A172 (cell line): ENCODE measurements around the gene RAD51B. TPM values are rescaled to one million over a fixed set of nuclear protein-coding genes. Genes with fewer than 3 reads are reported as not detected.

Experiments
- DNase-seq: peaks from one replicate; pipeline ENCODE4 v3.0.0-alpha.2; 2015; ENCODE audit warnings: low spot score
- total RNA-seq: library from RNA; depleted of rRNA; stranded (reverse); fragments of >200 nt; shearing (Covaris generic); gene quantifications from 2 replicates; pipeline ENCODE4 v1.2.3, GENCODE V29; 2014; rRNA removed

RAD51B gene
- total RNA-seq, 1 experiment from 2014 or later = 17.6 TPM

DNA sequence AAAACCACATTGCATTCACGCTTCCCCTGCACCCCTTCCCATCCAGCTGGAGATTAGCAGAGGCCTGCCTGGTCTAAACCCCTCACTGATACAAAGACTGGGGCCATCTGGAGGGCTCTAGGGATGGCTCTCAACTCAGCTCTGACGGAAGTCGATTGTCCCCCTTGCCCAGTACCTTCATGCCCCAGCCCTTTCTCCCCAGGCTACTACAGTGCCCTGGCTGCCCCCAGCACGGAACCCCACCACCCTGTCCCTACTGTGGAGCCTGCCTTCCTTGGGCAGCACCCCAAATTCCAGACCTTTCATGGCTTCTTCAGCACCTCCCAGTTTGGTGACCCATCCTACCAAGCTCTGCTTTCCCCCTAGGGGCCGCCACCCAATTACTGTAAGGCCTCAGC, 947.7 kb downstream of the RAD51B start:
- DNase-seq = no peak

DNA sequence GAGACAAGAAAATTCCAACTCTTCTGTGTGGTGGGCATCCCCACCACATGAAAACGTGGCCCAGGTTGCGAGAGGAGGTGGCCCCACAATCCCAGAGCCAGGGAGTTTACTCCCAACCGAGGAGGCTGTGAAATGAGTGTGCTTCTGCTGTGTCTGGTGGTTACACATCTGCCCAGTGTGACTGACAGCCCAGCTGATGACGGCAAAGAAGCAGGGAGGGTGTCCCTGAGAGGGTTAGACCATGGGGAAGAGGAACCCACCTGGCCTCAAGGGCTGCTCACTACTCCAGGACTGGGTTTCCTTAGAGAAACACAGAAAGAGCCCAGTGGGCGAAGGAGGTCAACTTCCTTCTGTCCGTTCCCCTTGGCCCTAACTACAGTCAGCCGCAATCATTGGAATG, 948.7 kb downstream of the RAD51B start:
- no peak for DNase-seq

DNA sequence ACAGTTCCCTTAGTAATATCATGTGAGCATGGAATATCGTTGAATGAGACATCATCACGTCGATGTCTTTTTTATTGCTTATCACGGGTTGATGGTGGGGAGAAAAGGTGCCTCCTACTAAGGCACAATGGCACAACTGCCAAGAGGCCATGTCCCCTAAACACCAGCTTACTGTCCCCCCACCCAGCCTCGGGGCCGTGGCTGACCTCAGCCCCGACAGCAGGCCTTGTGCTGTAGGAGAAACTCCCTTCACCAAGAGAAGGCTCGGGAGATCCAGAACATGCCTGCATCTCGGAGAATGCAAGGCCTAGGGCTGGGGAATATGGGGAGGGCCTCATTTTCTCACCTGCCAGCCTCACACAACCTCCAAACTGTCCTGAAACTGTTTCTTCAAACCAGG, 950.5 kb downstream of the RAD51B start:
- DNase-seq = no peak

DNA sequence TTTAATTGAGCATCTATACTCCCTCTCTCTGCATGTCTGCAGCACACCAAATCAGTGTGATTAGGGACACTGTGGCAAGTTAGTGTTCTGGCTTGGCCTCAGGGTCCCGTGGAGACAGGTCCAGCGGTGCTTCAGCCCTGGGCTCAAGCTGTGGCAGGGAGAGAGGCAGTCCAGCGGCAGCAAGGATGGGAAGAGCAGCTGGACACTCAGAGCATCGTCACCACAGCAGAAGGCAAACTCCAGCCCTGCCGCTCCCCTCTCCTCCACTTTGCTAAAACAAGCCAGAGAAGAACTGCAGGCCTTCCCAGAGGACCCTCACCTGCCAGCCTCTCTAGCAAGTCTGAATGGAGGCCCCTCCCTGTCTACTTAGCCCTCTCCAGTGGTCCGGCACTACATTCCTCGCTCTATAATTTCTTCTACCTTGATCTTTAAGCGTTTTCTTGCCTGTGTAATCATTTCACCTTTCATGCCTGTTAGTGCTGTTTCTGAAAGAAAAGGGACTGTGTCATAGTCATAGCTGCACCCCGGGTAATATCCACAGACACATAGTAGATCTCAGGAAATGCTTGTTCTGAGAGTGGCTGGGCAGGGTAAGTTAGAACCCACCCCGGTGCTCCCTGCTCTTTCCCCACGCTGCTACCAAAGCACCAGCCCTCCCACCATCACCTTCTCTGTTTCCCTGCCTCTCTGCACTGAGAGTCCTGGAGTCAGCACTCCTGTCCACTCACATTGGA, 951.1 kb downstream of the RAD51B start:
- no peak for DNase-seq

DNA sequence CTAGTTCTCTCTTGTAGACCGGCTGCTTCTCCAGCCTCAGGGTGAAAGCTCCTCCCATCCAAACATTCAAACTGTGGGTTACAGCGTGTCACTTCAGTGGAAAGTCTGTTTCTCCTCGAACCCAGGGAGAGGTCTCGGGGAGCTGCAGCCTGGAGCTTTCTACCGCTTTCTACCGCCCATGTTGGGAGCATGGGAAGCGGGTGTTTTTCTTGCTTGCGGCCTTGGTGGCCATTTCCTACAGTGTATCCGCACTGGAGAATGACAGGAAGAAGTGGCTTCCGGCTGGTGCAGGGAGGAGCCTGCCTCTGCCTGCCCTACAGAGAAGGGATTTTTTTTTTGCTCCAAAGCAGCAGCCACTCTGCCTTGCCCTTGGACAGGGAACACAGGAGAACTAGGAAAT, 952.1 kb downstream of the RAD51B start:
- no peak for DNase-seq

DNA sequence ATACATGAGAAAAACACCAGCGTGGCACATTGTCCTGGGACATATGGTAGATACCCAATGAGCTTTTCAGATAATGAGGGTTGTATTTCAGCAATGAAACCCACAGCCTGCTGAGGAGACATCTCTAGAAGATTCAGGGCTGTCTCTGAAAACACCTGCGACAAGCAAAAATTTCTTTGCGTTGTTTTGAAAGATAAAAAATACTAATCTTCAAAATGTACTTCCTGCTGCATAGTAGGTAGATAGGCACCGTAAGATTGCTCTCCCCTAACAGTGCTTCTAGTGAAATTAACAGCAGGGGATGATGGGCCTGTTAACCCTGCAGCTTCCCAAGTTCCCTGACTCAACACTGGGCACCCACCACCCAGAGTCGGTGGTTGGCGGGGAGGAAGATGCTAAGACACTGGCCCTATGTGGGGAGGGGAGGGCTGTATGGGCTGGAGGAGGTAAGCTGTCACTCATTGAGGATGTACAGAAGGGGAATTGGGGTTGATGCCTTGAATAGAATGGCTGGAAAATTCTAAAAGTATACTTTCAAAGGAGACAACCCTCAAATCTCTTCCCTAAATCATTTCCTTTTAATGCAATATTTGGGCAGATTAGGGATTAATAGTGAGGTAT, 953.3 kb downstream of the RAD51B start:
- DNase-seq = no peak

DNA sequence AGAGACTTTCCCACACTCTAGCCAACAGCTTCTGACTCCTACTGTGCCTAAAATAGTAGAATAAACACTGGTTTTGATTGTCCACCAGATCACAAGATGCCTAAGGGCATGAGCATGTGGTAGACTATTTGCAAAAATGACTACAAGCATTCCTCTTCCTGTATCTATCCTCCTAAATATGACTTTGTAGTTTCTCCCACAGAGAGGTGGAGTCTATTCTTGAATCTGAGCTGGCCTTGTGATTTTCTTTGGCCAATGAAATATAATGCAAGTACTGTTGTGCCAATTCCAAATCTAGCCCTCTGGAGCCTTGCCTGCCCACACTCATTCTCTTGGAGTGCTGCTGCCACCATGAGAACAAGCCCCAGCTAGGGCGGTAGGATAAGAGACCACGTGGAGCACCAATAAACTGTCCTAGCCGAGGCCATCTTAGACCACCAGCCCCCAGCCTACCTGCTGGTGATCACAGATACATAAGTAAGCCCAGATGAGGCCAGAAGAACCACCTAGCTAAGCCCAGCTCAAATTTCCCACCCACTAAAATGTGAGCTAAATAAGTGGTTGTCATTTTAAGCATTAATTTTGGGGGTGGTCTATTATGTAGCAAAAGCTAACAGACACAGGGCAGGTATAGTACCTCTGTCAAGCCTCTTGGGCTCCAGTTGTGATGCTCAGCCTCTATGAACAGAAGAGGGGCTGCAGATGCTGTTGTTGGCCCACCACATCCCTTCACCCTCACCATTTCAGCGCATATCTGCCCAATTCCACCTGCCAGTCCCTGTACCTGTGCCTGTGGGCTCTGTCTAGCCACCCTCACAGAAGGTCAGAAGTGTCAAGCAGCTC, 955.4 kb downstream of the RAD51B start:
- peak; percentile 83 for DNase-seq

DNA sequence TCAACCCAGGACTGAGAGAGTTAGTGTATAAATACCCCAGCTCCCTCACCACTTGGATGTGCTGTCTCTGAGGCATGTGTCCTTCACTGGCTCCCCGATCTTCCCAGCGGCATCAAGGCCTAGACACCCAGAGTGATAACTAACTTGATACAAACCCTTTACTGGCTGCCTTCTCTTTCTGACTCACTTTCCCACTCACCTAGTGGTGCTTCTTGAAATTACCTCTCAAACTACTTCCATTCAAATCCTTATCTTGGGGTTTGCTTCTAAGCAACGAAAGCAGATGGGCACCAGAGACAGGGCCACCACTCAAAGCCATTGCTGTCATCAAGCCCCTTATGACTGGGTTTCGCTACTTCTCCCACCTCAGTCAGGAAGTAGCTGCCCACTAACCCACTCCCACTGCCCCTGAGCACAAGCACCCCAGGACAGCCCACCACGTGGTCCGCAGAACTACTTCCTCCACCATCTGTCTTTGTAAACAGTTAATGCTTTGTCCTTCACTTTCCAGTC, 956.1 kb downstream of the RAD51B start:
- DNase-seq = no peak

DNA sequence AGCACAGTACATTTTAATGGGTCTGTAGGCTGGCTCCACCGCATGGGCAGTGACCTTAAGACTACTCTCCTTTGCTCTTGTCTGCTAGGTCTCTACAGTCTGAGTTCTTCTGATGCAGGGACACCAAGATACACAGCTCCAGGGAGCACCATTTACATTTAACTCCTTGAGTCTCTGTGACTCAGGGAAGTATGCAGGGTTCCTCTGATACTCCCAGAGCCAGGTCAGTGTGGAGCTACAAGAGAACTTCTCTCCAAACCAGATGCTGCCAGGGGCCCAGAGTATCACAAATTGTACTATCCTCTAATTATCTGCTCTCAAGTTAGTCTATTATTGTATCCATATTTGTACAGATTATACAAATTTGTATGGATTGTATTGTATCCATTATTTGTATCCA, 958.1 kb downstream of the RAD51B start:
- no peak for DNase-seq

Other genes with a start within 250 kb of the RAD51B start
- gene PIGH, start 219.5 kb upstream of the RAD51B start, total RNA-seq = 11.5 and 18.6 TPM in 2 replicates
- 2.4 and 2.9 TPM in 2 replicates for gene ARG2, start 199.9 kb upstream of the RAD51B start, total RNA-seq
- gene VTI1B, start 145.1 kb upstream of the RAD51B start, total RNA-seq = 27.7 and 28.4 TPM in 2 replicates
- gene RDH11, start 124.0 kb upstream of the RAD51B start, total RNA-seq = 44.1 and 45.8 TPM in 2 replicates
- 0.17 TPM in 1 of 2 replicates, not detected in the other for gene RDH12, start 117.9 kb upstream of the RAD51B start, total RNA-seq
- gene ZFYVE26, start 3.2 kb upstream of the RAD51B start, total RNA-seq = 6.7 and 8.2 TPM in 2 replicates